ENCODE data around the gene SAMD9L.

GRCh38 chr7:93159490-93159889, 11.3 kb upstream of the SAMD9L start:
- TF ChIP-seq POLR2AphosphoS5 (IDR thresholded peaks at IDR 0.05) (no peak), CTCF (IDR thresholded peaks at IDR 0.05) (no peak), POLR2A (IDR thresholded peaks at IDR 0.05) (no peak), EP300 (IDR thresholded peaks at IDR 0.05; ENCODE audit: low read depth) (no peak)
